AG10803 (cell line): Measurements from ENCODE around the gene ZNF628.

ENCODE experiments used
- DNase-seq: peaks from one replicate; pipeline ENCODE4 v3.0.0; 2010; ENCODE audit warnings: low read depth
- H3K4me3 ChIP-seq: 2 replicates; pipeline ENCODE4 v1.5.1; 2011; ENCODE audit warnings: mild to moderate bottlenecking, low read length, control low read depth
- TF ChIP-seq, protein P1 (sequence below): conservative IDR thresholded peaks from 2 replicates; pipeline ENCODE4 v1.5.1; 2011; ENCODE audit warnings: mild to moderate bottlenecking, low read length, control low read depth, inconsistent platforms

Gene ZNF628

DNA sequence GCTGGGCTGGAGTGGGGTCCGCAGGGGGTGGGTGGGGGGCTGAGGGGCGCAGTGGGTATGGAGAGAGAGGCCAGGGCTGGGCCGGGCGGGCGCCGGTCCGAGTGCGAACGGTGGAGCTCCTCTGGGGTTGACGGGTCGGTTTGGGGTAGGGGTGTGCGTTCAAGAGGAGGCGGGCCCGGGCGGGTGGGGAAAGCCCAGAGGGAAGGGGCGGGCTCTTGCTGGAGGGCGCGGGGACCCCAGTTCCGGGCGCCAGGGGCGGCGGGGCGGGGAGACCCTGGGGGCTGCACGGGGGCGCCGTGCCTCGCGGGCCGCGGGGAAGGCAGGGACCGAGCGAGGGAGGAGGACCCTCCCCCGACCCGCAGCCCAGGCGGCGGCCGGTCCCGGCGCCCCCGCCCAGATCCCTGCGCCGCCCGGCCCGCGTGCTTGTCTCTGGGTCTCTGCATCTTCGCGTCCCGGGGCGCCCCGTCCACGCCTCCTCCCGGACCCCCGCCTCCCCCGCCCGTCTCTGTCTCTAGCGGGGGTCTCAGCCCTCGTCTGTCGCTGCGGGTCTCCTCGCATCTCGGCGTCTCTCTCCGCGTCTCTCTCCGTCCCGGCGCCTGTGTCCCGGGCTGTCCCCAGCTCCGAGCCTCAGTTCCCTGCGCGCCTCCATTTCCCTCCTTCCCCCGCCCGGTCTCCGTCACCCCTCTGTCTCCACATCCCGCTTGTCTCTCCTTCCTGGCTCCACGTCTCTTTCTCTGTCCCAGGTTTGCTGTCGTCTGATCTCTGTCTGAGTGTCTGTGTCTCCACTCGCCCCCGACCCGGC is 25.1 kb upstream of the ZNF628 start:
- no peak for DNase-seq
- no peak overlapping the region for H3K4me3 ChIP-seq
- TF ChIP-seq, protein P1, sequence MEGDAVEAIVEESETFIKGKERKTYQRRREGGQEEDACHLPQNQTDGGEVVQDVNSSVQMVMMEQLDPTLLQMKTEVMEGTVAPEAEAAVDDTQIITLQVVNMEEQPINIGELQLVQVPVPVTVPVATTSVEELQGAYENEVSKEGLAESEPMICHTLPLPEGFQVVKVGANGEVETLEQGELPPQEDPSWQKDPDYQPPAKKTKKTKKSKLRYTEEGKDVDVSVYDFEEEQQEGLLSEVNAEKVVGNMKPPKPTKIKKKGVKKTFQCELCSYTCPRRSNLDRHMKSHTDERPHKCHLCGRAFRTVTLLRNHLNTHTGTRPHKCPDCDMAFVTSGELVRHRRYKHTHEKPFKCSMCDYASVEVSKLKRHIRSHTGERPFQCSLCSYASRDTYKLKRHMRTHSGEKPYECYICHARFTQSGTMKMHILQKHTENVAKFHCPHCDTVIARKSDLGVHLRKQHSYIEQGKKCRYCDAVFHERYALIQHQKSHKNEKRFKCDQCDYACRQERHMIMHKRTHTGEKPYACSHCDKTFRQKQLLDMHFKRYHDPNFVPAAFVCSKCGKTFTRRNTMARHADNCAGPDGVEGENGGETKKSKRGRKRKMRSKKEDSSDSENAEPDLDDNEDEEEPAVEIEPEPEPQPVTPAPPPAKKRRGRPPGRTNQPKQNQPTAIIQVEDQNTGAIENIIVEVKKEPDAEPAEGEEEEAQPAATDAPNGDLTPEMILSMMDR, result no peak

DNA sequence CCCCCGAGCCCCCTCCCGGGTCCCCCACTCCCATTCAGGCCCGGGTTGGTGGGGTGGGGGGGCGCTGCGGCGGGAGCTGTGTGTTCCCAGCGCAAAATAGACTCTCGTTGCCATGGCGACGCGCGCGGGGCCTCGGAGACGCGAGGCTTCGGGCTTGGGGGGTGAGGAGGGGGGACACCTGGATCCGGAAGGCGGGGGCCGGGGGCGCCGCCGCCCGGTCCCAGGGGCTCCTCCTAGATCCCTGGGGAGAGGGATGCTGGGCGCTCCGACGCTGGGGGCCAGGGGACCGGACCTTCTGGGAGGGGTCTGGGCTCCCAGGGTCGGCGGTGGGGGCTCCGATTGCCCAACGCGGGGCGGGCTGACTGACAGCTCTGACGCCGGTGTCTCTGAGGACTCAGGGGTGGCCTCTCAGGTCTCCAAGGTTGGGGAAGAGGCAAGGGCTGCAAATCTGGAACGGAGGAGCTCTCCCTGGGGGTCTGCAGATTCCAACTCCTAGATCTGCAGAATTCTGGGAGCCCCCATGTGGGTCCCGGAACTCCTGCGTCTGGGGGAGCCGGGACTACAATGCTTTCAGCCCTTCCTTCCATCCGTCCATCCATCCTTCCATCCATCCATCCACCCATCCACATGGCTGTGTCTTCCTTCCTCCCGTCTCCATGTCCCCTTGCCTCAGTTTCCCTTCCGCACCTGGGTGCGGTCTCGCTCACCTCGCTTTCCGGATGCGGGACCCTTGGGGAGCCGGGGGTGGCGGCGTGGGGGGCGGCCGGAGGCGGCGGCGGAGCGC is 24.3 kb upstream of the ZNF628 start:
- TF ChIP-seq, protein P1, result no peak
- no peak overlapping the region for H3K4me3 ChIP-seq
- DNase-seq, result no peak

DNA sequence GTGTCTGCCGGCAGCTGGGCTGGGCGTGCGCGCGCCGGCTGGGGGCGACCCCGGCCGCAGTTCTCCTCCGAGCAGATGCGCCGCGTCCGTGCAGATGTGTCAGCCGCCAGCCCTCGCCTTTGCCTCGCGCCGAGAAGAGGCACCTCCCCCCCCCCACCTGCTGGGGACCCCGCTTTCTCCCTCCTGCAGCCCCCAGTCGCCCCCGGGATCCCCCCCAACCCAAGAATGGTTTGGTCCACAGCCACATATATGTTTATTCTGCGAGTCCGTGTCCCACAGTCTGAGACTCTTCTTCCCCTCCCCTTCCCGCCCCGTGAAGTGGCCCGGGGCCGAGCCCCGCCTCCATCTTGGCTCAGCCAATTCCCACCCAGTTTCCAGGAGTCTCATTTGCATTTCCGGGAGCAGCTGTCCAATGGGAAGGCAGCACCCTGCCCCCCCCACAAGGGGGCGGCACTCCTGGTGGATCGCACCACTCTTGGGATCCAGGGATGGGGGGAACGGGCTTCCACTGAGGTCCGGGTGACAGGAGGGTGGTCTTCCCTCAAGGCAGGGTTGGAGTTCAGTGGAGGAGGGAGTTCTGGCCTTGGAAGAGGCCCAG is 23.6 kb upstream of the ZNF628 start:
- no peak overlapping the region for H3K4me3 ChIP-seq
- TF ChIP-seq, protein P1, result peak; percentile 21; the same call in 1 of the 2 replicates
- DNase-seq, result peak; percentile 59

GRCh38 chr19:55453511-55454260 is 22.7 kb upstream of the ZNF628 start:
- TF ChIP-seq, protein P1, result no peak

DNA sequence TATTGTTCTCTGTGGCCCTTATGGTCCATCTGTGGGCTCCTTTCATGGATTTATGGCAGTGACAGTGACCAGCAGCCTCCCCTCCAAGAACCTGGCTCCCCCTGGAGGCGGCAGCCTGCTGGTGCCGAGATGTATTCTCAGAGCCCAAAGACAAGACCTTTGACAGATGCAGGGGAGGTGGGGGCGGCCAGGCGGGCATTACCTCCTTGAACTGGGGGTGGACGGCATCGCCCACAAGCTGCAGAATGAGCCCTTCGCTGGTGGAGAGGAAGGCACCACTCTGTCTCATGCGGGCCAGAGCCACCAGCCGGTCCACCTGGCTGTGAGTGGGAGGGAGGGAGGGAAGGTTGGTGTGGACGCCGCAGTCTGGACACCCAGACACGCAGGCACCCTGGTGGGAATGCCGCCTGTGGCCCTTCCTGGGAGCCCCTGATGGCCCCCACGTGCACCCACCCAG is 21.6 kb upstream of the ZNF628 start:
- no peak overlapping the region for H3K4me3 ChIP-seq
- peak; percentile 26 for DNase-seq
- TF ChIP-seq, protein P1, result peak; percentile 66

More at GRCh38 chr19:55453511-55454260, 22.7 kb upstream of the ZNF628 start:
- DNase-seq, result no peak
- no peak overlapping the region for H3K4me3 ChIP-seq

- TF ChIP-seq, protein P1, result no peak
- no peak overlapping the region for H3K4me3 ChIP-seq
- DNase-seq, result no peak
Observed at GRCh38 chr19:55455576-55456235, 20.7 kb upstream of the ZNF628 start.
